T-helper 1 cell treated with Interleukin-12 subunit alpha and Interleukin-12 subunit beta and Interleukin-4 antibody, amounts not matched to agents 30 μg/mL and 1 μg/mL, for 36 hours (primary cell): ENCODE results near the gene THUMPD3.

Source experiments
- H3K27ac Mint-ChIP-seq: one replicate; pipeline ENCODE4 v1.8.0; 2021; ENCODE audit warnings: mild to moderate bottlenecking, mixed read lengths
- H3K27me3 Mint-ChIP-seq: one replicate; pipeline ENCODE4 v1.8.0; 2021; ENCODE audit warnings: low read depth, mixed read lengths
- H3K36me3 Mint-ChIP-seq: one replicate; pipeline ENCODE4 v1.8.0; 2021; ENCODE audit warnings: low read depth, mixed read lengths
- H3K4me1 Mint-ChIP-seq: one replicate; pipeline ENCODE4 v1.8.0; 2021; ENCODE audit warnings: low read depth, mixed read lengths
- H3K4me3 Mint-ChIP-seq: one replicate; pipeline ENCODE4 v1.8.0; 2021; ENCODE audit warnings: mild to moderate bottlenecking, moderate library complexity, mixed read lengths
- H3K9me3 Mint-ChIP-seq: one replicate; pipeline ENCODE4 v1.8.0; 2021; ENCODE audit warnings: mixed read lengths

THUMPD3 gene

GRCh38 chr3:9385187-9386077, 22.6 kb downstream of the THUMPD3 start:
- Mint-ChIP-seq H3K4me1 (peaks cover 12% of the 10 kb centered on the region), H3K4me3 (no peak overlapping the region), H3K27me3 (no peaks in the 10 kb centered on the region), H3K9me3 (no peaks in the 10 kb centered on the region), H3K27ac (no peak overlapping the region), H3K36me3 (peaks cover 46% of the 10 kb centered on the region)

GRCh38 chr3:9386078-9386459, 23.2 kb downstream of the THUMPD3 start:
- Mint-ChIP-seq H3K4me3 (no peak overlapping the region), H3K9me3 (no peaks in the 10 kb centered on the region), H3K27ac (no peak overlapping the region), H3K27me3 (no peaks in the 10 kb centered on the region), H3K36me3 (peaks cover 51% of the 10 kb centered on the region), H3K4me1 (peaks cover 14% of the 10 kb centered on the region)

DNA sequence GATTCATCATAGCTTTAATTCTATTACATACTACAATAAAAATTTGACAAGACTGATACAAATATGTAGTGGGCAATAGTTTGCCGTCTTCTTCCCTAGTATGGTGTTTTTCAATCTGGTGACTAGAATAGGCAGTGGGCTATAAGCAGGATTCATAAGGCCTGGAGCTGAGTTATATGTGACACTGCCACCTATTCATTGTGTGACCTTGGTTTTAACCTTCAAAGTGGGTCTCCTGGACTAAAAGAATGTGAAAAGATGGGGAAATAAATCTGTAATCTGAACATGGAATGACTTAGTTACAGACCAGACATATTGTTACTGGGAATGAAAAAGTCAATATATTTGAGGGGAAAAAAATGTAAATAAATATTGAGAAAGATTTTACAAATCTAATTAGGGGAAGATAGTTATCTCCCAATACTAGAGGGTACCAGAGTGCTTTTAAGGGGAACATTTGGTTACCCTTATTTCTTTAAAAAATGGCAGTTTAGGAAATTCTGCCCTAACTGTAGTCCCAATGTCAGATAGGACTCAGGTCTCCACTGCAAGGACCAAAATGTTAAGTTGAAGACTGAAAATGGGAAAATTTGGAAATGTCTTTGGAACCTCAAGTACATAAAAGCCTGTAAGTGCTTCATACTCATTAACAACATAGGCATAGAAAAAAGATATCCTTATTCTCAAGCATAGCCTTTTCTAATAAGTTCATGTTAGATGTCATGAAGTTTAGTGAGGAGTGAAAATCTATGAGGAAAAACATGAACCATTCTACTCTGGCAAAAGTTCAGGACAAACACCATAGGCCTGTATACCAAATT, 23.9 kb downstream of the THUMPD3 start:
- no peaks in the 10 kb centered on the region for H3K9me3 Mint-ChIP-seq
- H3K27ac Mint-ChIP-seq, result peak overlapping the region; percentile 56
- peaks cover 20% of the 10 kb centered on the region for H3K4me1 Mint-ChIP-seq
- H3K27me3 Mint-ChIP-seq, result no peaks in the 10 kb centered on the region
- no peak overlapping the region for H3K4me3 Mint-ChIP-seq
- H3K36me3 Mint-ChIP-seq, result peaks cover 54% of the 10 kb centered on the region

GRCh38 chr3:9387322-9387655, 24.4 kb downstream of the THUMPD3 start:
- peaks cover 26% of the 10 kb centered on the region for H3K4me1 Mint-ChIP-seq
- H3K27ac Mint-ChIP-seq, result no peak overlapping the region
- H3K9me3 Mint-ChIP-seq, result no peaks in the 10 kb centered on the region
- peaks cover 60% of the 10 kb centered on the region for H3K36me3 Mint-ChIP-seq
- H3K27me3 Mint-ChIP-seq, result no peaks in the 10 kb centered on the region
- no peak overlapping the region for H3K4me3 Mint-ChIP-seq

DNA sequence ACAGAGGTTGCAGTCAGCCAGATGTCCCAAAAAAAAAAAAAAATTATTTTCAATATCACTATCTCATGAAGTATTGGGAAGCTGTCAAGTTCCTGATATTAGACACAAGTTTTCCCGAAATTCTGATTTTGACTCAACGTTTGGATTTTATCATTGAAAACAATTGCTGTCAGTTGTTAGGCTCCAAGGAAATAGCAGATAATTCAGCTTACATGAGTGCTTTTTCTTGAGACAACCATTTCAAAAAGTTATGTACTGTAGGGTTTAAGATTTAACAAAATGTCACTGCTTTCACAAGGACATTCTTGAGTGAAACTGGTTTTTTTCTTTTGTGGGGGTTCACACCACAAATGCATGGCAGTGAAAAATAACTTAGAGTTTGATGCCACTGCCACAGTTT, 25.3 kb downstream of the THUMPD3 start:
- Mint-ChIP-seq H3K27me3 (no peaks in the 10 kb centered on the region), H3K4me3 (no peak overlapping the region), H3K4me1 (peaks cover 29% of the 10 kb centered on the region), H3K36me3 (peaks cover 63% of the 10 kb centered on the region), H3K27ac (no peak overlapping the region), H3K9me3 (no peaks in the 10 kb centered on the region)

- Mint-ChIP-seq H3K27ac (no peak overlapping the region), H3K4me1 (peaks cover 34% of the 10 kb centered on the region), H3K36me3 (peaks cover 66% of the 10 kb centered on the region), H3K4me3 (no peak overlapping the region), H3K27me3 (no peaks in the 10 kb centered on the region), H3K9me3 (no peaks in the 10 kb centered on the region)
Observed at GRCh38 chr3:9388562-9389272, 25.9 kb downstream of the THUMPD3 start.

- Mint-ChIP-seq H3K27me3 (no peaks in the 10 kb centered on the region), H3K4me3 (no peak overlapping the region), H3K9me3 (no peaks in the 10 kb centered on the region), H3K27ac (no peak overlapping the region), H3K36me3 (peaks cover 60% of the 10 kb centered on the region), H3K4me1 (peaks cover 39% of the 10 kb centered on the region)
Observed at GRCh38 chr3:9390265-9390888, 27.5 kb downstream of the THUMPD3 start.

DNA sequence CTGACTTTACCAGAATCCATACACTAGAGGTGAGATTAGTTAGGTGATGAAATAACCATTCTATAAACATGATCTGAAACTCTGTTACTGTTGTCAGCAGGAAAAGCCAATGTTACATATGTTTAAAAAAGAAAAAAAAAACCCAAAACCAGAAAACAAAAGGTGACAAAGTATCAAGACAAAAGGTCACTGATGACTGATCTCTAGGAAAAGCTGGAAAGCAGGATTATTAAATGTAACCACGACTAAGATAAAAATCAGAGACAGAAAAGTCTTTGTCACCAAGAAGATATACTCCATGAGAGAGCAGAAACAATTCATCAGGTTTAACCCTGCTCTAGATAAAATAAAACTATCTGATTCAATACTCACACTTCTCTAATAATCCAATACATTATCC, 29.2 kb downstream of the THUMPD3 start:
- Mint-ChIP-seq H3K9me3 (no peaks in the 10 kb centered on the region), H3K27me3 (no peaks in the 10 kb centered on the region), H3K36me3 (peaks cover 52% of the 10 kb centered on the region), H3K4me1 (peaks cover 42% of the 10 kb centered on the region), H3K4me3 (peak overlapping the region; percentile 8), H3K27ac (peak overlapping the region; percentile 53)

DNA sequence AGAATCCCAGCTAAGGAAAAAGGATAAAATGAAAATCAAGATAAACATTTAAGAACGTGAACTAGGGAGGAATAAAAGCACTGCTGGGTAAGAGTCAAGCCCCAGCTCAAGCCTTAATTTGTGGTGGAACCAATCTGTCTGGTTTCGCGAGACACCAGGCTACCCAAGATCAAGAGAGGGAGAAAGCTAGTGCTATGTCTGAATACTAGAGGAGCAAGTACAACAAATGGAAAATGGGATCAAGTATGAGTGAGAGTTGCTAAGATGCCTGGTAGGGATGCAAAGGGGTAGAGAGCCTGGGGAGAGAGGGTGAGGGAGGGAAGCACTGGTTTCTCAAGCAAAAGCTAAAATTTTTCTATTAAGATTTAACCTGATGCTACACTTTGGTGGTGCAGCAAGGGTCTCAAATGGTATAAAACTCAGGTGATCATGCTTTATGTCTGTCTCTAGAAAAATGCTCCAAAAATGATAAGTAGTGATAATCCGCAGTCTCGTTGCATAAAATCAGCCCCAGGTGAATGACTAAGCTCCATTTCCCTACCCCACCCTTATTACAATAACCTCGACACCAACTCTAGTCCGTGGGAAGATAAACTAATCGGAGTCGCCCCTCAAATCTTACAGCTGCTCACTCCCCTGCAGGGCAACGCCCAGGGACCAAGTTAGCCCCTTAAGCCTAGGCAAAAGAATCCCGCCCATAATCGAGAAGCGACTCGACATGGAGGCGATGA, 32.9 kb downstream of the THUMPD3 start:
- H3K27ac Mint-ChIP-seq, result peak overlapping the region; percentile 95
- peak overlapping the region; percentile 93 for H3K4me3 Mint-ChIP-seq
- no peaks in the 10 kb centered on the region for H3K27me3 Mint-ChIP-seq
- H3K36me3 Mint-ChIP-seq, result peaks cover 41% of the 10 kb centered on the region
- no peaks in the 10 kb centered on the region for H3K9me3 Mint-ChIP-seq
- H3K4me1 Mint-ChIP-seq, result peaks cover 54% of the 10 kb centered on the region

- peaks cover 36% of the 10 kb centered on the region for H3K36me3 Mint-ChIP-seq
- no peaks in the 10 kb centered on the region for H3K9me3 Mint-ChIP-seq
- H3K4me1 Mint-ChIP-seq, result peaks cover 55% of the 10 kb centered on the region
- peak overlapping the region; percentile 95 for H3K27ac Mint-ChIP-seq
- peak overlapping the region; percentile 93 for H3K4me3 Mint-ChIP-seq
- no peaks in the 10 kb centered on the region for H3K27me3 Mint-ChIP-seq
Observed at GRCh38 chr3:9396301-9396631, 33.4 kb downstream of the THUMPD3 start.

DNA sequence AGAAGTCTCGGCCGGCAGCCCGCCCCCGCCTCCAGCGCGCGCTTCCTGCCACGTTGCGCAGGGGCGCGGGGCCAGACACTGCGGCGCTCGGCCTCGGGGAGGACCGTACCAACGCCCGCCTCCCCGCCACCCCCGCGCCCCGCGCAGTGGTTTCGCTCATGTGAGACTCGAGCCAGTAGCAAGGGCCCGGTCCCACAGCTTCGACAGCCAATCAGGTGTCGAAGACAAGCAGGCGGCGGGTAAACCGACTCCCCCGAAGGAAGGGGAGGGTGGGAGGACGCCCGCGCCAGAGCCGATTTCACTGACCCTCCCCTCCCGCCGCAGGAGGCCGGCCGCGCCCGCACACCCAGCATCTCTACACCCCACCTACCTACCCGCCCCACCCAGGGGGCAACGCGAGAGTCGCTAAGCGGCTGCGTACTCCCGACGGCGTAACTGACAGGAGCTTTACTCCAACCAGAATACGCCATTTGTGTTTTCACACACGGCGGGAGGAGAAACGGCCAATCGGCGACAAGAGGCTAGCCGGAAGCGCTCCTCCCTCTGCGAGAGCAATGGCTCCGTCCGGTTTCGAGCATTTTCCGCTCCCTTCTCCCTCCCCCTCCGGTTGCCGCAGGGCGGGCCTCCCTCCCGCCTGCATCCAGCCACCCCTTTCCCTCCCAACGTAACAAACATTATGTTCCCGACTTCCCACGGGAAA, 33.9 kb downstream of the THUMPD3 start:
- Mint-ChIP-seq H3K36me3 (peaks cover 31% of the 10 kb centered on the region), H3K27me3 (no peaks in the 10 kb centered on the region), H3K4me1 (peaks cover 53% of the 10 kb centered on the region), H3K27ac (peak overlapping the region; percentile 99), H3K4me3 (peak overlapping the region; percentile 93), H3K9me3 (no peaks in the 10 kb centered on the region)

GRCh38 chr3:9397332-9397905, 34.6 kb downstream of the THUMPD3 start, which contains the start of gene SETD5:
Gene SETD5 (plus strand): TSS chr3:9397615. CDS start chr3:9428939, 31,324 bp downstream.
- peak within 1 kb of the TSS; percentile 100 for H3K4me3 Mint-ChIP-seq
- H3K36me3 Mint-ChIP-seq, result peaks cover 24% of the 10 kb centered on the region
- peak within 1 kb of the TSS; percentile 100 for H3K27ac Mint-ChIP-seq
- no peaks in the 10 kb centered on the region for H3K27me3 Mint-ChIP-seq
- H3K9me3 Mint-ChIP-seq, result no peaks in the 10 kb centered on the region
- peaks cover 53% of the 10 kb centered on the region for H3K4me1 Mint-ChIP-seq
